HepG2 (cell line): ENCODE measurements around the gene CD300LB. TPM values are rescaled to one million over a fixed set of nuclear protein-coding genes. Genes with fewer than 3 reads are reported as not detected.

ENCODE experiments used
- AGO2 ChIP-seq: fragments of 200-400 bp; formaldehyde crosslinking; optimal IDR thresholded peaks from 2 replicates; pipeline ENCODE3; 2017; ENCODE audit warnings: mild to moderate bottlenecking, low read depth, low read length, moderate library complexity
- ARID2 ChIP-seq: sonication (generic); formaldehyde crosslinking; IDR thresholded peaks from 2 replicates; pipeline ENCODE4 v1.8.1; 2022; ENCODE audit warnings: mild to moderate bottlenecking, missing genetic modification reagents, borderline replicate concordance
- NFAT5 ChIP-seq: sonication (generic); formaldehyde crosslinking; IDR thresholded peaks from 2 replicates; pipeline ENCODE4 v1.4.0; 2020; ENCODE audit warnings: missing genetic modification reagents
- TRAFD1 ChIP-seq: sonication (generic); formaldehyde crosslinking; IDR thresholded peaks from 2 replicates; pipeline ENCODE4 v1.5.1; 2020; ENCODE audit warnings: missing genetic modification reagents, mild to moderate bottlenecking, borderline replicate concordance
- YY1 ChIP-seq: IDR thresholded peaks from 2 replicates; pipeline ENCODE4 v1.6.1; 2011; ENCODE audit warnings: low read length, low read depth, moderate library complexity, mild to moderate bottlenecking; ENCODE audit not compliant: insufficient read depth, insufficient replicate concordance
- ZFP36L2 ChIP-seq: sonication (generic); formaldehyde crosslinking; IDR thresholded peaks from 2 replicates; pipeline ENCODE4 v1.4.0; 2020; ENCODE audit warnings: missing genetic modification reagents
- ZNF136 ChIP-seq: sonication (generic); formaldehyde crosslinking; IDR thresholded peaks from 2 replicates; pipeline ENCODE4 v1.8.1; 2022; ENCODE audit warnings: low read depth, mild to moderate bottlenecking, moderate library complexity, missing genetic modification reagents
- polyA plus RNA-seq, 8 experiments: library from polyadenylated mRNA; depleted of rRNA in 3 of 8; stranded (reverse) in 7 of 8; unstranded in 1 of 8; fragments of >200 nt; fragmentation: Illumina TruSeq in 4 of 8; extraction: Trizol in 4 of 8; gene quantifications; 2 replicates each; pipeline versions ENCODE4 v1.2.1 to v1.2.3, GENCODE V29; 2011 to 2016; ENCODE audit warnings: low read depth in 4 of 8, missing spikeins in 1 of 8, mixed read lengths in 1 of 8; ENCODE audit not compliant: insufficient read depth in 1 of 8
- total RNA-seq, 5 experiments: library from RNA; depleted of rRNA; stranded (reverse); fragments of >200 nt; fragmentation: Illumina TruSeq; extraction: Trizol; gene quantifications; 2 replicates each; pipeline ENCODE4 v1.2.3, GENCODE V29; 2016; ENCODE audit warnings: low read depth in 1 of 5

CD300LB gene
- total and polyA plus RNA-seq, 2 of the 13 experiments (the other 11 are each of a cell fraction or from before 2014, with no cell fraction given): not detected

GRCh38 chr17:74485022-74485743 is 46.1 kb downstream of the CD300LB start (continued):
- TF ChIP-seq NFAT5 (CRISPR knock-in tag): no peak
- TF ChIP-seq TRAFD1 (CRISPR knock-in tag): no peak
- no peak for TF ChIP-seq AGO2
- TF ChIP-seq ZFP36L2: no peak
- no peak for TF ChIP-seq ARID2 (CRISPR knock-in tag)
- TF ChIP-seq YY1: no peak
- no peak for TF ChIP-seq ZNF136
- TF ChIP-seq, all 625 proteins: peak for 0
